K562 (cell line): ENCODE measurements around the gene SLC44A1. TPM values are rescaled to one million over a fixed set of nuclear protein-coding genes. Genes with fewer than 3 reads are reported as not detected.

ENCODE experiments used
- CBX2 ChIP-seq: fragments of 200-600 bp; sonication (generic); IDR thresholded peaks from one replicate; pipeline ENCODE4 v1.6.1; 2012; ENCODE audit warnings: mild to moderate bottlenecking, low read length, inconsistent platforms; ENCODE audit not compliant: insufficient read depth, poor library complexity, severe bottlenecking
- GTF2F1 ChIP-seq: IDR thresholded peaks from 2 replicates; pipeline ENCODE4 v1.6.1; 2011; ENCODE audit warnings: low read depth, low read length, improper control_type of control experiment
- MIER1 ChIP-seq: fragments of 450-650 bp; IDR thresholded peaks from 2 replicates; pipeline ENCODE4 v1.6.1; 2016; ENCODE audit warnings: antibody characterized with exemption, mild to moderate bottlenecking, low read depth
- NFIC ChIP-seq: fragments of 450-650 bp; IDR thresholded peaks from 2 replicates; pipeline ENCODE4 v1.6.1; 2017; ENCODE audit warnings: mild to moderate bottlenecking, inconsistent platforms
- TSC22D4 ChIP-seq: fragments of 450-650 bp; IDR thresholded peaks from 2 replicates; pipeline ENCODE4 v1.6.1; 2016; ENCODE audit warnings: missing genetic modification characterization, missing biosample characterization, control low read depth
- ZHX1 ChIP-seq: fragments of 150-350 bp; conservative IDR thresholded peaks from 2 replicates; pipeline ENCODE4 v1.6.1; 2014; ENCODE audit warnings: low read length
- polyA plus RNA-seq, 8 experiments: library from polyadenylated mRNA; depleted of rRNA in 4 of 8; stranded (reverse) in 5 of 8; unstranded in 3 of 8; fragments of >200 nt; fragmentation: Nextera tagmentation in 2 of 8; fragmentation: Illumina TruSeq in 1 of 8; extraction: Ambion mirVana in 2 of 8; extraction: Trizol in 1 of 8; gene quantifications; 2 replicates each; pipeline versions ENCODE4 v1.2.1 to v1.2.3, GENCODE V29; 2011 to 2014; ENCODE audit warnings: inconsistent platforms in 1 of 8, missing spikeins in 1 of 8
- total RNA-seq, 7 experiments: library from RNA; depleted of rRNA in 6 of 7; stranded (reverse); fragments of >200 nt in 6 of 7; fragmentation: Illumina TruSeq in 2 of 7; extraction: Trizol in 2 of 7; gene quantifications; 2 replicates each; pipeline versions ENCODE4 v1.2.1 to v1.2.3, GENCODE V29; 2011 to 2021; ENCODE audit warnings: low replicate concordance in 1 of 7
- TF ChIP-seq, protein P1 (sequence below): fragments of 200-800 bp; sonication (Bioruptor generic); IDR thresholded peaks from 2 replicates; pipeline ENCODE4 v1.6.1; 2016; ENCODE audit warnings: missing genetic modification characterization, missing compliant biosample characterization
- TF ChIP-seq, protein P2 (sequence below): sonication (generic); formaldehyde crosslinking; IDR thresholded peaks from 2 replicates; pipeline ENCODE4 v1.8.1; 2023; ENCODE audit warnings: mild to moderate bottlenecking, missing genetic modification reagents

SLC44A1 gene
- total and polyA plus RNA-seq, 9 of the 15 experiments (the other 6 are each of a cell fraction or from before 2014, with no cell fraction given), result 0.11 to 0.59 (median 0.30) TPM

GRCh38 chr9:105328296-105328695, 83.8 kb downstream of the SLC44A1 start (continued):
- TF ChIP-seq, protein P1, sequence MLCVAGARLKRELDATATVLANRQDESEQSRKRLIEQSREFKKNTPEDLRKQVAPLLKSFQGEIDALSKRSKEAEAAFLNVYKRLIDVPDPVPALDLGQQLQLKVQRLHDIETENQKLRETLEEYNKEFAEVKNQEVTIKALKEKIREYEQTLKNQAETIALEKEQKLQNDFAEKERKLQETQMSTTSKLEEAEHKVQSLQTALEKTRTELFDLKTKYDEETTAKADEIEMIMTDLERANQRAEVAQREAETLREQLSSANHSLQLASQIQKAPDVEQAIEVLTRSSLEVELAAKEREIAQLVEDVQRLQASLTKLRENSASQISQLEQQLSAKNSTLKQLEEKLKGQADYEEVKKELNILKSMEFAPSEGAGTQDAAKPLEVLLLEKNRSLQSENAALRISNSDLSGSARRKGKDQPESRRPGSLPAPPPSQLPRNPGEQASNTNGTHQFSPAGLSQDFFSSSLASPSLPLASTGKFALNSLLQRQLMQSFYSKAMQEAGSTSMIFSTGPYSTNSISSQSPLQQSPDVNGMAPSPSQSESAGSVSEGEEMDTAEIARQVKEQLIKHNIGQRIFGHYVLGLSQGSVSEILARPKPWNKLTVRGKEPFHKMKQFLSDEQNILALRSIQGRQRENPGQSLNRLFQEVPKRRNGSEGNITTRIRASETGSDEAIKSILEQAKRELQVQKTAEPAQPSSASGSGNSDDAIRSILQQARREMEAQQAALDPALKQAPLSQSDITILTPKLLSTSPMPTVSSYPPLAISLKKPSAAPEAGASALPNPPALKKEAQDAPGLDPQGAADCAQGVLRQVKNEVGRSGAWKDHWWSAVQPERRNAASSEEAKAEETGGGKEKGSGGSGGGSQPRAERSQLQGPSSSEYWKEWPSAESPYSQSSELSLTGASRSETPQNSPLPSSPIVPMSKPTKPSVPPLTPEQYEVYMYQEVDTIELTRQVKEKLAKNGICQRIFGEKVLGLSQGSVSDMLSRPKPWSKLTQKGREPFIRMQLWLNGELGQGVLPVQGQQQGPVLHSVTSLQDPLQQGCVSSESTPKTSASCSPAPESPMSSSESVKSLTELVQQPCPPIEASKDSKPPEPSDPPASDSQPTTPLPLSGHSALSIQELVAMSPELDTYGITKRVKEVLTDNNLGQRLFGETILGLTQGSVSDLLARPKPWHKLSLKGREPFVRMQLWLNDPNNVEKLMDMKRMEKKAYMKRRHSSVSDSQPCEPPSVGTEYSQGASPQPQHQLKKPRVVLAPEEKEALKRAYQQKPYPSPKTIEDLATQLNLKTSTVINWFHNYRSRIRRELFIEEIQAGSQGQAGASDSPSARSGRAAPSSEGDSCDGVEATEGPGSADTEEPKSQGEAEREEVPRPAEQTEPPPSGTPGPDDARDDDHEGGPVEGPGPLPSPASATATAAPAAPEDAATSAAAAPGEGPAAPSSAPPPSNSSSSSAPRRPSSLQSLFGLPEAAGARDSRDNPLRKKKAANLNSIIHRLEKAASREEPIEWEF (CRISPR knock-in tag), result no peak
- TF ChIP-seq GTF2F1, result no peak
- TF ChIP-seq CBX2, result no peak
- TF ChIP-seq NFIC, result no peak
- TF ChIP-seq ZHX1, result no peak
- no peak for TF ChIP-seq MIER1
- no peak for TF ChIP-seq TSC22D4 (tag)
- TF ChIP-seq, protein P2, sequence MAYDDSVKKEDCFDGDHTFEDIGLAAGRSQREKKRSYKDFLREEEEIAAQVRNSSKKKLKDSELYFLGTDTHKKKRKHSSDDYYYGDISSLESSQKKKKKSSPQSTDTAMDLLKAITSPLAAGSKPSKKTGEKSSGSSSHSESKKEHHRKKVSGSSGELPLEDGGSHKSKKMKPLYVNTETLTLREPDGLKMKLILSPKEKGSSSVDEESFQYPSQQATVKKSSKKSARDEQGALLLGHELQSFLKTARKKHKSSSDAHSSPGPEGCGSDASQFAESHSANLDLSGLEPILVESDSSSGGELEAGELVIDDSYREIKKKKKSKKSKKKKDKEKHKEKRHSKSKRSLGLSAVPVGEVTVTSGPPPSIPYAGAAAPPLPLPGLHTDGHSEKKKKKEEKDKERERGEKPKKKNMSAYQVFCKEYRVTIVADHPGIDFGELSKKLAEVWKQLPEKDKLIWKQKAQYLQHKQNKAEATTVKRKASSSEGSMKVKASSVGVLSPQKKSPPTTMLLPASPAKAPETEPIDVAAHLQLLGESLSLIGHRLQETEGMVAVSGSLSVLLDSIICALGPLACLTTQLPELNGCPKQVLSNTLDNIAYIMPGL (CRISPR knock-in tag), result no peak
